Measurements from ENCODE around the gene SAMHD1. TPM values are rescaled to one million over a fixed set of nuclear protein-coding genes. Genes with fewer than 3 reads are reported as not detected.
A peak's percentile ranks its signal among the peaks of the same experiment; 100 is the strongest.
"Not testable (repeated sequence)": the region's sequence is repeated elsewhere in the genome, so short reads cannot be mapped to it uniquely, and the experiment has no call there.

Gene SAMHD1
- total RNA-seq, 4 donors from 2014 or later, result 17.0 to 212 (median 66.0) TPM

- 86 to 98% methylated on average over 8 of the region's 8 CpGs for WGBS, 2 donors
- intact Hi-C loops (cut with DNase I), result no loop called here
- Histone ChIP-seq H3K9me3 (no peaks in the 10 kb centered on the region), H3K4me1 (peaks cover 9 to 86% (median 43%) of the 10 kb centered on the region in 3 donors), H3K36me3 (peaks cover 0 to 86% (median 10%) of the 10 kb centered on the region in 3 donors), H3K27ac (peak overlapping the region in 3 of 4 donors; percentile 78 to 95 (median 94)), H3K27me3 (no peaks in the 10 kb centered on the region), H3K4me3 (peak overlapping the region in 1 of 4 donors; percentile 7)
- DNase-seq, result no peak
- TF ChIP-seq POLR2A (IDR thresholded peaks at IDR 0.05) (no peak), CTCF (IDR thresholded peaks at IDR 0.05) (no peak)
Observed at GRCh38 chr20:36936341-36936740, 15.2 kb downstream of the SAMHD1 start.

DNA sequence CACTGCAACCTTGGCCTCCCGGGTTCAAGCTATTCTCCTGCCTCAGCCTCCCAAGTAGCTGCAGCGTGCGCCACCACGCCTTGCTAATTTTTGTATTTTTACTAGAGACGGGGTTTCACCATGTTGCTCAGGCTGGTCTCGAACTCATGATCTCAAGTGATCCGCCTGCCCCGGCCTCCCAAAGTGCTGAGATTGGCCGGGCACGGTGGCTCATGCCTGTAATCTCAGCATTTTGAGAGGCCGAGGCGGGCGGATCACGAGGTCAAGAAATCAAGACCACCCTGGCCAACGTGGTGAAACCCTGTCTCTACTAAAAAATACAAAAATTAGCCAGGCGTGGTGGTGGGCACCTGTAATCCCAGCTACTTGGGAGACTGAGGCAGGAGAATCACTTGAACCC is 17.9 kb downstream of the SAMHD1 start:
- peaks cover 0 to 99% (median 14%) of the 10 kb centered on the region in 3 donors for H3K36me3 ChIP-seq
- H3K27me3 ChIP-seq; H3K4me3 ChIP-seq; H3K9me3 ChIP-seq; intact Hi-C loops (cut with DNase I); DNase-seq: not testable (repeated sequence)
- H3K4me1 ChIP-seq, result peaks cover 8 to 68% (median 30%) of the 10 kb centered on the region in 3 donors
- WGBS, 2 donors, result 94 to 97% methylated on average over 11 to 13 of the region's 16 CpGs
- peak overlapping the region in 1 of 4 donors; percentile 18 for H3K27ac ChIP-seq

DNA sequence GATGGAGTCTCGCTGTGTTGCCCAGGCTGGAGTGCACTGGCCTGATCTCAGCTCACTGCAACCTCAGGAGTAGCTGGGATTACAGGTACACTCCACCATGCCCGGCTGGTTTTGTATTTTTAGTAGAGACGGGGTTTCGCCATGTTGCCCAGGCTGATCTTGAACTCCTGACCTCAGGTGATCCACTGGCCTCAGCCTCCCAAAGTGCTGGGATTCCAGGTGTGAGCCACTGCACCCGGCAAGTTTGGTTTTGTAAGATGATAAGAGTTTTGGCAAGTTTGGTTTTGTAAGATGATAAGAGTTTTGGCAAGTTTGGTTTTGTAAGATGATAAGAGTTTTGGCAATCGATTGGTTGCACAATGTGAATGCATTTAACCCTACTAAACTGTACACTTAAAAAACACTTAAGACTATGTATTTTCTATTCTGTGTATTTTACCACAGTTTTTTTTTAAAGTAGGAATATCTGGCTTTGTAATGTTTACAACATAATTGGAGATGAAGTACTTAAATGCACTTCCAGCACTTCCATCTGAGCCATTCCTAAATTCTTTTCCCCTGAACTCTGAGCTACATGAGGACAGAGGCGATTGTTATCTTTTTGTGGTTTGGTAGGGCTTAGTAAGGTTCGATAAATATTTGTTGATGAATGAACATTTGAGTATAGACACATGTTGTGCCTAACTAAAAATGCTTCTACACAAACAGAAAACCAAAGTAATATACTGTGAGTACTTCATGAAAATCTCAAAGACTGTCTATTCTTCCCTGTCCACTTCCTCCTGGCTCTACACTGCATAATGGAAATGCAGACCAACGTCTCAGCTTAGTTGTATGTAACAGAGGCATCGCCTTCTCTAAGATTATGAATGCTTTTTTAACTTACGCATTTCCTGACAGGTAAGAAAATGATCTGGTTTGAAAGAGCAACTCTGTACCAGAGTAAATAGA is 18.8 kb downstream of the SAMHD1 start:
- intact Hi-C loops (cut with DNase I), result no loop called here
- no peak overlapping the region for H3K4me3 ChIP-seq
- H3K27ac ChIP-seq, result peak overlapping the region in 2 of 4 donors; percentile 5 to 18
- no peaks in the 10 kb centered on the region for H3K9me3 ChIP-seq
- peaks cover 4 to 60% (median 22%) of the 10 kb centered on the region in 3 donors for H3K4me1 ChIP-seq
- WGBS, 2 donors, result 73% methylated on average over 10 to 11 of the region's 11 CpGs
- TF ChIP-seq CTCF (IDR thresholded peaks at IDR 0.05) (no peak), POLR2A (IDR thresholded peaks at IDR 0.05) (no peak)
- H3K27me3 ChIP-seq, result no peaks in the 10 kb centered on the region
- DNase-seq, result no peak
- peaks cover 0 to 99% (median 14%) of the 10 kb centered on the region in 3 donors for H3K36me3 ChIP-seq

GRCh38 chr20:36932067-36932466 is 19.4 kb downstream of the SAMHD1 start:
- DNase-seq; intact Hi-C loops (cut with DNase I); H3K4me3 ChIP-seq; H3K9me3 ChIP-seq; H3K27me3 ChIP-seq: not testable (repeated sequence)
- H3K4me1 ChIP-seq, result peaks cover 4 to 53% (median 21%) of the 10 kb centered on the region in 3 donors
- peak overlapping the region in 2 of 4 donors; percentile 21 to 53 for H3K27ac ChIP-seq
- H3K36me3 ChIP-seq, result peaks cover 0 to 100% (median 19%) of the 10 kb centered on the region in 3 donors
- 81 to 89% methylated on average over 11 to 12 of the region's 12 CpGs for WGBS, 2 donors

- no peak overlapping the region for H3K4me3 ChIP-seq
- intact Hi-C loops (cut with DNase I), result no loop called here
- 93 to 99% methylated on average over 6 of the region's 6 CpGs for WGBS, 2 donors
- H3K27me3 ChIP-seq, result no peaks in the 10 kb centered on the region
- peaks cover 0 to 33% (median 9%) of the 10 kb centered on the region in 3 donors for H3K4me1 ChIP-seq
- H3K27ac ChIP-seq, result peak overlapping the region in 1 of 4 donors; percentile 55
- peaks cover 0 to 100% (median 31%) of the 10 kb centered on the region in 3 donors for H3K36me3 ChIP-seq
- DNase-seq, result no peak
- TF ChIP-seq CTCF (IDR thresholded peaks at IDR 0.05) (no peak), POLR2A (IDR thresholded peaks at IDR 0.05) (no peak)
- no peaks in the 10 kb centered on the region for H3K9me3 ChIP-seq
Observed at GRCh38 chr20:36929691-36930090, 21.8 kb downstream of the SAMHD1 start.

- DNase-seq, result no peak
Observed at GRCh38 chr20:36929290-36929689, 22.2 kb downstream of the SAMHD1 start.

More at GRCh38 chr20:36929290-36929689, 22.2 kb downstream of the SAMHD1 start:
- Histone ChIP-seq H3K4me3 (no peak overlapping the region), H3K27ac (no peak overlapping the region), H3K36me3 (peaks cover 0 to 100% (median 31%) of the 10 kb centered on the region in 3 donors), H3K27me3 (no peaks in the 10 kb centered on the region), H3K9me3 (no peaks in the 10 kb centered on the region), H3K4me1 (peaks cover 0 to 36% (median 9%) of the 10 kb centered on the region in 3 donors)
- intact Hi-C loops (cut with DNase I), result no loop called here
- 70 to 72% methylated on average over 6 of the region's 6 CpGs for WGBS, 2 donors
- TF ChIP-seq CTCF (IDR thresholded peaks at IDR 0.05) (no peak), POLR2A (IDR thresholded peaks at IDR 0.05) (no peak)

All from esophagus squamous epithelium (tissue), 5 donors.